IMR-90 (cell line): Measurements from ENCODE around the gene ELAVL1. TPM values are rescaled to one million over a fixed set of nuclear protein-coding genes. Genes with fewer than 3 reads are reported as not detected.
A peak's percentile ranks its signal among the peaks of the same experiment; 100 is the strongest.

Experiments used
- ATAC-seq: fragments of 200-7000 bp; cut with Tn5 transposase; 2 replicates; pipeline ENCODE4 v1.9.1; 2020; ENCODE audit warnings: low read depth, mild to moderate bottlenecking, moderate library complexity
- BruUV-seq: library from RNA; stranded (reverse); fragments of 400-500 nt; replicated peaks from 2 replicates; lab custom pipeline; 2021; lab: Mats Ljungman, UMichigan
- CTCF ChIA-PET: fragments of 300-600 bp; formaldehyde crosslinking; extraction: SDS; loops from one replicate; lab custom pipeline; 2021; ENCODE audit warnings: antibody characterized with exemption; lab: Yijun Ruan, JAX
- POLR2A ChIA-PET: fragments of 300-600 bp; sonication (Branson Sonifier 250); formaldehyde crosslinking; loops from one replicate; lab custom pipeline; 2022; ENCODE audit warnings: antibody characterized with exemption; ENCODE audit not compliant: unreplicated experiment; lab: Charles Lee
- DNase-seq: peaks from one replicate; pipeline ENCODE4 v3.0.0; 2013
- H2AFZ ChIP-seq: replicated peaks from 2 replicates; pipeline ENCODE3; 2013; ENCODE audit warnings: low read length, mild to moderate bottlenecking; ENCODE audit not compliant: poor library complexity
- H2AK5ac ChIP-seq: 2 replicates; pipeline ENCODE4 v1.6.1; 2013; ENCODE audit warnings: low read depth, low read length, inconsistent platforms
- H2AK9ac ChIP-seq: replicated peaks from 2 replicates; pipeline ENCODE3; 2013; ENCODE audit warnings: mild to moderate bottlenecking, low read depth, low read length, moderate library complexity; ENCODE audit not compliant: poor library complexity
- H2BK120ac ChIP-seq: 2 replicates; pipeline ENCODE4 v1.6.1; 2013; ENCODE audit warnings: low read depth, low read length, inconsistent platforms
- H2BK15ac ChIP-seq: 3 replicates; pipeline ENCODE4 v1.6.1; 2013; ENCODE audit warnings: low read depth, low read length, inconsistent platforms
- H2BK20ac ChIP-seq: 2 replicates; pipeline ENCODE4 v1.6.1; 2013; ENCODE audit warnings: low read depth, mild to moderate bottlenecking, inconsistent platforms, low read length, moderate library complexity
- H2BK5ac ChIP-seq: 2 replicates; pipeline ENCODE4 v1.6.1; 2013; ENCODE audit warnings: mild to moderate bottlenecking, low read depth, low read length, inconsistent platforms; ENCODE audit not compliant: poor library complexity, severe bottlenecking
- H3K14ac ChIP-seq: replicated peaks from 2 replicates; pipeline ENCODE4 v1.6.1; 2013; ENCODE audit warnings: low read depth, low read length, inconsistent platforms
- H3K18ac ChIP-seq: 2 replicates; pipeline ENCODE4 v1.6.1; 2013; ENCODE audit warnings: low read depth, low read length, control low read depth
- H3K23ac ChIP-seq: 2 replicates; pipeline ENCODE4 v1.6.1; 2013; ENCODE audit warnings: low read depth, low read length, inconsistent platforms
- H3K27ac ChIP-seq: 2 replicates; pipeline ENCODE4 v1.5.1; 2013; ENCODE audit warnings: mild to moderate bottlenecking, control low read depth, low read length; ENCODE audit not compliant: insufficient read depth
- H3K27me3 ChIP-seq: 2 replicates; pipeline ENCODE4 v1.6.1; 2013; ENCODE audit warnings: low read length; ENCODE audit not compliant: control insufficient read depth, insufficient read depth
- H3K36me3 ChIP-seq: 2 replicates; pipeline ENCODE4 v1.6.1; 2013; ENCODE audit warnings: low read length, mixed read lengths; ENCODE audit not compliant: control insufficient read depth, insufficient read depth
- H3K4ac ChIP-seq: 2 replicates; pipeline ENCODE4 v1.6.1; 2013; ENCODE audit warnings: low read depth, low read length, inconsistent platforms
- H3K4me1 ChIP-seq: 2 replicates; pipeline ENCODE4 v1.6.1; 2013; ENCODE audit warnings: low read length, mixed read lengths; ENCODE audit not compliant: control insufficient read depth, insufficient read depth
- H3K4me2 ChIP-seq: 2 replicates; pipeline ENCODE4 v1.6.1; 2013; ENCODE audit warnings: low read depth, mild to moderate bottlenecking, control low read depth, low read length, moderate library complexity
- H3K4me3 ChIP-seq: 2 replicates; pipeline ENCODE4 v1.5.1; 2013; ENCODE audit warnings: low read depth, mild to moderate bottlenecking, control low read depth, low read length, moderate library complexity; ENCODE audit not compliant: insufficient read depth
- H3K56ac ChIP-seq: 2 replicates; pipeline ENCODE4 v1.6.1; 2013; ENCODE audit warnings: low read length, inconsistent platforms; ENCODE audit not compliant: insufficient read depth; ENCODE audit errors: extremely low read depth
- H3K79me1 ChIP-seq, 2 experiments: 2 replicates each; pipeline ENCODE4 v1.6.1; 2013; ENCODE audit warnings: low read length in 2 of 2, inconsistent platforms in 1 of 2, low read depth in 1 of 2
- H3K9ac ChIP-seq: 2 replicates; pipeline ENCODE4 v1.6.1; 2013; ENCODE audit warnings: low read depth, low read length, control low read depth
- H3K9me1 ChIP-seq: 2 replicates; pipeline ENCODE4 v1.6.1; 2013; ENCODE audit warnings: low read length, inconsistent platforms; ENCODE audit not compliant: insufficient read depth
- H3K9me3 ChIP-seq: 2 replicates; pipeline ENCODE4 v1.6.1; 2013; ENCODE audit warnings: low read length; ENCODE audit not compliant: control insufficient read depth, insufficient read depth
- H4K20me1 ChIP-seq: 2 replicates; pipeline ENCODE4 v1.6.1; 2013; ENCODE audit warnings: low read length, inconsistent platforms; ENCODE audit not compliant: insufficient read depth
- H4K5ac ChIP-seq: 2 replicates; pipeline ENCODE4 v1.6.1; 2013; ENCODE audit warnings: mild to moderate bottlenecking, low read depth, low read length, control low read depth
- H4K8ac ChIP-seq, 2 experiments: 2 replicates each; pipeline ENCODE4 v1.6.1; 2013; ENCODE audit warnings: low read depth in 2 of 2, low read length in 2 of 2, control low read depth in 1 of 2, inconsistent platforms in 1 of 2
- H4K91ac ChIP-seq: 2 replicates; pipeline ENCODE4 v1.6.1; 2013; ENCODE audit warnings: low read depth, low read length, inconsistent platforms; ENCODE audit not compliant: insufficient read depth
- BHLHE40 ChIP-seq: fragments of 150-350 bp; IDR thresholded peaks from 2 replicates; pipeline ENCODE4 v1.6.1; 2016; ENCODE audit warnings: mild to moderate bottlenecking, low read depth, low read length
- CEBPB ChIP-seq: IDR thresholded peaks from 2 replicates; pipeline ENCODE4 v1.6.1; 2012; ENCODE audit warnings: low read depth, low read length, improper control_type of control experiment
- CHD1 ChIP-seq: IDR thresholded peaks from 2 replicates; pipeline ENCODE4 v1.6.1; 2012; ENCODE audit warnings: low read depth, low read length, improper control_type of control experiment
- FOS ChIP-seq: fragments of 150-350 bp; IDR thresholded peaks from 2 replicates; pipeline ENCODE4 v1.6.1; 2016; ENCODE audit warnings: low read depth, low read length
- MAFK ChIP-seq: IDR thresholded peaks from 2 replicates; pipeline ENCODE4 v1.6.1; 2012; ENCODE audit warnings: low read depth, low read length, improper control_type of control experiment
- MAZ ChIP-seq: IDR thresholded peaks from 2 replicates; pipeline ENCODE4 v1.6.1; 2012; ENCODE audit warnings: low read depth, mild to moderate bottlenecking, low read length, improper control_type of control experiment, moderate library complexity, borderline replicate concordance
- MXI1 ChIP-seq: IDR thresholded peaks from 2 replicates; pipeline ENCODE4 v1.6.1; 2012; ENCODE audit warnings: low read depth, mild to moderate bottlenecking, low read length, moderate library complexity, borderline replicate concordance
- NFE2L2 ChIP-seq: fragments of 150-350 bp; IDR thresholded peaks from 2 replicates; pipeline ENCODE4 v1.6.1; 2016; ENCODE audit warnings: low read depth, mild to moderate bottlenecking, low read length
- POLR2A ChIP-seq: IDR thresholded peaks from 2 replicates; pipeline ENCODE4 v1.6.1; 2012; ENCODE audit warnings: mild to moderate bottlenecking, low read depth, low read length
- RAD21 ChIP-seq: IDR thresholded peaks from 2 replicates; pipeline ENCODE4 v1.6.1; 2012; ENCODE audit warnings: low read length, improper control_type of control experiment
- RCOR1 ChIP-seq: IDR thresholded peaks from 2 replicates; pipeline ENCODE4 v1.6.1; 2012; ENCODE audit warnings: mild to moderate bottlenecking, low read length, improper control_type of control experiment; ENCODE audit not compliant: insufficient replicate concordance
- RFX5 ChIP-seq: IDR thresholded peaks from 2 replicates; pipeline ENCODE4 v1.8.0; 2012; ENCODE audit warnings: low read depth, mild to moderate bottlenecking, low read length, moderate library complexity
- SMC3 ChIP-seq: fragments of 150-350 bp; IDR thresholded peaks from 2 replicates; pipeline ENCODE4 v1.6.1; 2016; ENCODE audit warnings: low read depth, mild to moderate bottlenecking, antibody characterized with exemption, low read length, moderate library complexity
- WGBS, 2 experiments: methylation state at CpG; one replicate each; pipeline versions ENCODE4 v1.1.5 to v1.1.7; 2013; ENCODE audit warnings: missing lambda C conversion rate in 2 of 2; ENCODE audit not compliant: insufficient read length in 1 of 2; ENCODE audit errors: extremely low coverage in 2 of 2; 5-methylcytosine and 5-hydroxymethylcytosine counted together
- dilution Hi-C: fragments of 300-500 bp; cut with HindIII; formaldehyde crosslinking; loops from one replicate; pipeline ENCODE4 v1.14.3; 2018; ENCODE audit warnings: low sequenced_read_pairs; ENCODE audit not compliant: unreplicated experiment
- in situ Hi-C: fragments of 300-500 bp; cut with MboI; formaldehyde crosslinking; loops from 3 replicates; pipeline ENCODE4 v1.14.3; 2019; ENCODE audit warnings: low sequenced_read_pairs, inconsistent platforms, mixed read lengths
- intact Hi-C: fragments of 100-400 bp; cut with micrococcal nuclease; formaldehyde crosslinking; loops from 2 replicates; pipeline ENCODE4 v1.10.0; 2022
- polyA plus RNA-seq, 3 experiments: library from polyadenylated mRNA; depleted of rRNA; stranded (reverse); fragments of >200 nt; gene quantifications; 2 replicates each; pipeline ENCODE4 v1.2.3, GENCODE V29; 2012; ENCODE audit warnings: low replicate concordance in 1 of 3
- total RNA-seq: library from RNA; depleted of rRNA; stranded (reverse); fragments of >200 nt; gene quantifications from 2 replicates; pipeline ENCODE4 v1.2.3, GENCODE V29; 2012
- TF ChIP-seq, protein P1 (sequence below): fragments of 150-350 bp; IDR thresholded peaks from 2 replicates; pipeline ENCODE4 v1.6.1; 2017; ENCODE audit warnings: mild to moderate bottlenecking, antibody characterized with exemption, low read length, low read depth
- TF ChIP-seq, protein P2 (sequence below): conservative IDR thresholded peaks from 2 replicates; pipeline ENCODE4 v1.5.1; 2012; ENCODE audit warnings: mild to moderate bottlenecking, low read depth, low read length, improper control_type of control experiment
- TF ChIP-seq, protein P3 (sequence below): fragments of 150-350 bp; IDR thresholded peaks from 2 replicates; pipeline ENCODE4 v1.6.1; 2016; ENCODE audit warnings: low read depth, mild to moderate bottlenecking, low read length, moderate library complexity, borderline replicate concordance

ELAVL1 gene
- total and polyA plus RNA-seq, 2 of the 4 experiments (the other 2 are of a cell fraction), result 55.6 to 59.0 TPM

DNA sequence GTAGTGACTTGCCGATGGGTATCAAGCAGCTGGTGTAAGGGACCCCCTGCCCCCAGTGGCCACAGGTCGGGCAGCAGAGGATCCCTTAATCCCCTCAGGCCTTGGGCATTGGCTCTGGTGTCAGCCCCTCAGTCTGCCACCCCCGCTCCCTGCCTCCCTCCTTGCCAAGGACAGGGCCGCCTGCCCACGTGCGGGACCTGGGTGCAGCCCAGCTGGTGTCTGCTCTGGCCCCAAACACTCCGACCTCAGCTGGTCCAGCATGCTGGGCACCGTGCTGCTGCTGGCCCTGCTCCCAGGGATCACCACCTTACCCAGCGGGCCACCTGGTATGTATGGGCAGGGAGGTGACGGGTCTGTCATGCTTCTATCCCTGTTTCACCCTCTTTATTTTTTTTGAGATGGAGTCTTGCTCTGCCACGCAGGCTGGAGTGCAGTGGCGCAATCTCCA lies 90.8 kb downstream of the ELAVL1 start, which contains the start of gene TGFBR3L:
Gene TGFBR3L (plus strand): TSS at position 233 of the 448 bp plus-strand sequence.
- dilution Hi-C loops (no loop called here), in situ Hi-C loops (no loop called here), intact Hi-C loops (no loop called here)
- no TSS peak for BruUV-seq
- H2AK9ac ChIP-seq, result peak within 1 kb of the TSS; percentile 89
- no peak within 1 kb of the TSS for H3K4ac ChIP-seq
- DNase-seq (no peak), ATAC-seq (no peak)
- no peak within 1 kb of the TSS for H3K9ac ChIP-seq
- H2BK15ac ChIP-seq, result no peak within 1 kb of the TSS
- H2BK120ac ChIP-seq, result no peak within 1 kb of the TSS
- no peak within 1 kb of the TSS for H2BK20ac ChIP-seq
- H4K5ac ChIP-seq, result no peak within 1 kb of the TSS
- H3K36me3 ChIP-seq, result peaks cover 25% of the 10 kb centered on the region
- no peak within 1 kb of the TSS for H3K4me3 ChIP-seq
- H4K8ac ChIP-seq, result no peak within 1 kb of the TSS
- H3K14ac ChIP-seq, result no peak within 1 kb of the TSS
- H3K56ac ChIP-seq, result no peak within 1 kb of the TSS
- H3K23ac ChIP-seq, result no peak within 1 kb of the TSS
- H3K79me1 ChIP-seq, result peaks cover 0 to 6% of the 10 kb centered on the region in 2 experiments; a peak in 2 of 4 replicates
- peaks cover 11% of the 10 kb centered on the region for H3K4me1 ChIP-seq
- no peak within 1 kb of the TSS for H3K27ac ChIP-seq
- 80% methylated on average over 3 of the region's 12 CpGs; no CpG with 5 or more reads in 1 of the 2 experiments for WGBS, 2 experiments
- no peak within 1 kb of the TSS for H2BK5ac ChIP-seq
- no peak within 1 kb of the TSS for H4K91ac ChIP-seq
- peak within 1 kb of the TSS; percentile 90 for H2AFZ ChIP-seq
- TF ChIP-seq SMC3 (no peak), MAZ (no peak), MAFK (no peak), NFE2L2 (no peak), CHD1 (no peak), RAD21 (no peak), MXI1 (no peak), RCOR1 (no peak), CEBPB (no peak), RFX5 (no peak), POLR2A (no peak), FOS (no peak), BHLHE40 (no peak)
- TF ChIP-seq, protein P1, sequence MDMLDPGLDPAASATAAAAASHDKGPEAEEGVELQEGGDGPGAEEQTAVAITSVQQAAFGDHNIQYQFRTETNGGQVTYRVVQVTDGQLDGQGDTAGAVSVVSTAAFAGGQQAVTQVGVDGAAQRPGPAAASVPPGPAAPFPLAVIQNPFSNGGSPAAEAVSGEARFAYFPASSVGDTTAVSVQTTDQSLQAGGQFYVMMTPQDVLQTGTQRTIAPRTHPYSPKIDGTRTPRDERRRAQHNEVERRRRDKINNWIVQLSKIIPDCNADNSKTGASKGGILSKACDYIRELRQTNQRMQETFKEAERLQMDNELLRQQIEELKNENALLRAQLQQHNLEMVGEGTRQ, result no peak
- TF ChIP-seq, protein P2, sequence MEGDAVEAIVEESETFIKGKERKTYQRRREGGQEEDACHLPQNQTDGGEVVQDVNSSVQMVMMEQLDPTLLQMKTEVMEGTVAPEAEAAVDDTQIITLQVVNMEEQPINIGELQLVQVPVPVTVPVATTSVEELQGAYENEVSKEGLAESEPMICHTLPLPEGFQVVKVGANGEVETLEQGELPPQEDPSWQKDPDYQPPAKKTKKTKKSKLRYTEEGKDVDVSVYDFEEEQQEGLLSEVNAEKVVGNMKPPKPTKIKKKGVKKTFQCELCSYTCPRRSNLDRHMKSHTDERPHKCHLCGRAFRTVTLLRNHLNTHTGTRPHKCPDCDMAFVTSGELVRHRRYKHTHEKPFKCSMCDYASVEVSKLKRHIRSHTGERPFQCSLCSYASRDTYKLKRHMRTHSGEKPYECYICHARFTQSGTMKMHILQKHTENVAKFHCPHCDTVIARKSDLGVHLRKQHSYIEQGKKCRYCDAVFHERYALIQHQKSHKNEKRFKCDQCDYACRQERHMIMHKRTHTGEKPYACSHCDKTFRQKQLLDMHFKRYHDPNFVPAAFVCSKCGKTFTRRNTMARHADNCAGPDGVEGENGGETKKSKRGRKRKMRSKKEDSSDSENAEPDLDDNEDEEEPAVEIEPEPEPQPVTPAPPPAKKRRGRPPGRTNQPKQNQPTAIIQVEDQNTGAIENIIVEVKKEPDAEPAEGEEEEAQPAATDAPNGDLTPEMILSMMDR, result no peak
- TF ChIP-seq, protein P3, sequence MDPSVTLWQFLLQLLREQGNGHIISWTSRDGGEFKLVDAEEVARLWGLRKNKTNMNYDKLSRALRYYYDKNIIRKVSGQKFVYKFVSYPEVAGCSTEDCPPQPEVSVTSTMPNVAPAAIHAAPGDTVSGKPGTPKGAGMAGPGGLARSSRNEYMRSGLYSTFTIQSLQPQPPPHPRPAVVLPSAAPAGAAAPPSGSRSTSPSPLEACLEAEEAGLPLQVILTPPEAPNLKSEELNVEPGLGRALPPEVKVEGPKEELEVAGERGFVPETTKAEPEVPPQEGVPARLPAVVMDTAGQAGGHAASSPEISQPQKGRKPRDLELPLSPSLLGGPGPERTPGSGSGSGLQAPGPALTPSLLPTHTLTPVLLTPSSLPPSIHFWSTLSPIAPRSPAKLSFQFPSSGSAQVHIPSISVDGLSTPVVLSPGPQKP, result no peak
- no peak within 1 kb of the TSS for H3K18ac ChIP-seq
- POLR2A ChIA-PET, result no interaction called here
- CTCF ChIA-PET, result no interaction called here
- H3K4me2 ChIP-seq, result no peak within 1 kb of the TSS; the same call in 1 of the 2 replicates
- H4K20me1 ChIP-seq, result no peaks in the 10 kb centered on the region; the same call in 1 of the 2 replicates
- peaks cover 11% of the 10 kb centered on the region for H3K27me3 ChIP-seq
- H2AK5ac ChIP-seq, result no peak within 1 kb of the TSS; the same call in none of the 2 replicates
- no peaks in the 10 kb centered on the region for H3K9me3 ChIP-seq
- H3K9me1 ChIP-seq, result peaks cover 2% of the 10 kb centered on the region
